A673 (cell line): ENCODE measurements around the gene ZDHHC21.

Experiments
- EZH2 ChIP-seq: fragments of 200-600 bp; sonication (generic); IDR thresholded peaks from 2 replicates; pipeline ENCODE4 v1.6.1; 2017; ENCODE audit warnings: borderline replicate concordance, low read depth, mild to moderate bottlenecking, mixed read lengths, antibody characterized with exemption, low read length; ENCODE audit not compliant: poor library complexity, severe bottlenecking
- TF ChIP-seq, protein P1 (sequence below): fragments of 300-800, 200-600 bp; sonication (generic); conservative IDR thresholded peaks from 2 replicates; pipeline ENCODE4 v1.5.1; 2017; ENCODE audit warnings: low read depth, mild to moderate bottlenecking, antibody characterized with exemption, low read length, moderate library complexity, mixed read lengths

DNA sequence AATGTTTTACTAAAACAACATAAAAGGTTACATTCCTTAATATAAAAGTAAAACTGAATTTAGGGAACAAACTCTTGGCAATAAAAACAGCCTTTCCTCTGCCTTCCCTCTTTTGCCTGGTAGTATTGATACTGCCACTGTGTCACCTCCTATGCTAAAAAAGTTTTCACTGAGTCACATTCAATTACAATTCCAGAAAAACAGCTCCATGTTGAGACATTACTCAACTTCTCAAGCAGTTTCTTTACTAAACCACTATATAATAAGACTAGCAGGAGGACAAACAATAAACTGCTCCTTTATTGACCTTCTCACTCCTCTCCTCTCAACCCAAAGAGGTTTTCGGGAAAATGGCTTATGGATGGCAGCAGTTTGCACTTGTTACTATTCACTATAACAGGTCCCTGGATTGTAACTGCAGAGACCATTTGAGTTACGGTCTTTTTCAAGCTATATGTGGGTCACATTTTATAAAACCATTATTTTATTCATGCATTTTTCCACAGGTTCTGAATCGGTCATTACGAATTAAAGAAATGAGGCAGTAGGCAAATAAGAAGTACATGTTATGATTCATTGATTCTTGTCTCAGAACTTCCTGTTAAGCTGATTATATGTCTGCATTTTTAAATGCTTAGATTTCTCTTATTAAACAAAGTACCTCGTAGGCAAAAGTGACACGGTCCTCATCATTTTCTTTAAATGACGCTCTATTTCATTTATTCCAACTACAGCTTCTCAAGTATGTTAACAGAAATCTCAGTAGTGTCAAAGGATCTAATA lies 2.1 kb downstream of the ZDHHC21 start:
- TF ChIP-seq EZH2: no peak
- TF ChIP-seq, protein P1, sequence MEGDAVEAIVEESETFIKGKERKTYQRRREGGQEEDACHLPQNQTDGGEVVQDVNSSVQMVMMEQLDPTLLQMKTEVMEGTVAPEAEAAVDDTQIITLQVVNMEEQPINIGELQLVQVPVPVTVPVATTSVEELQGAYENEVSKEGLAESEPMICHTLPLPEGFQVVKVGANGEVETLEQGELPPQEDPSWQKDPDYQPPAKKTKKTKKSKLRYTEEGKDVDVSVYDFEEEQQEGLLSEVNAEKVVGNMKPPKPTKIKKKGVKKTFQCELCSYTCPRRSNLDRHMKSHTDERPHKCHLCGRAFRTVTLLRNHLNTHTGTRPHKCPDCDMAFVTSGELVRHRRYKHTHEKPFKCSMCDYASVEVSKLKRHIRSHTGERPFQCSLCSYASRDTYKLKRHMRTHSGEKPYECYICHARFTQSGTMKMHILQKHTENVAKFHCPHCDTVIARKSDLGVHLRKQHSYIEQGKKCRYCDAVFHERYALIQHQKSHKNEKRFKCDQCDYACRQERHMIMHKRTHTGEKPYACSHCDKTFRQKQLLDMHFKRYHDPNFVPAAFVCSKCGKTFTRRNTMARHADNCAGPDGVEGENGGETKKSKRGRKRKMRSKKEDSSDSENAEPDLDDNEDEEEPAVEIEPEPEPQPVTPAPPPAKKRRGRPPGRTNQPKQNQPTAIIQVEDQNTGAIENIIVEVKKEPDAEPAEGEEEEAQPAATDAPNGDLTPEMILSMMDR: no peak
